Stimulated activated CD8-positive, alpha-beta memory T cell treated with anti-CD3 and anti-CD28 coated beads, Interleukin-12 subunit alpha, Interleukin-12 subunit beta, amount 100 ng/mL, for 24 hours (primary cell): Measurements from ENCODE around the gene EPS15.
"Not testable (repeated sequence)": the region's sequence is repeated elsewhere in the genome, so short reads cannot be mapped to it uniquely, and the experiment has no call there.

ENCODE experiments used
- DNase-seq: peaks from one replicate; pipeline ENCODE4 v3.0.0-alpha.2; 2020; ENCODE audit errors: extremely low read depth

EPS15 gene

GRCh38 chr1:51336711-51337110 is 182.4 kb downstream of the EPS15 start:
- no peak for DNase-seq

DNA sequence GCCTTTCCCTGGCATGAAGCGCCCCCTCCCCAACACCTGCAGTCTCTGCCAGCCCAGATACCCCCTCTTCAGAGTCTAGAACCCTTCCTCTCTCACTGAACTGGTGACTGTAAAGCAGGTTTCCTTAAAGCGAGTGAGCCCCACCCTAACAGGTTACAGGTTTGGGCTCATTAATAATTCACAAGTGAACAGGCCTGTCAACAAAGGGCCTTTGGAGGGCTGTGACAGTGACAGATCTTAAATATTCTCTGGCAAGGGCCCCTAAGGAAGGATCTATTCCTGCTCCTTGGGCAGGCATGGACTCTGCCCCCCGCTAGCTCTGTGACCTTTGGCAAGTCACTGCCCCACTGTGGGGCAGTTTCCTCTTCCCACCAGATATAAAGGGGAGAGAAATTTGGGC is 183.1 kb downstream of the EPS15 start:
- DNase-seq = no peak

GRCh38 chr1:51331206-51332100 is 187.6 kb downstream of the EPS15 start:
- no peak for DNase-seq

DNA sequence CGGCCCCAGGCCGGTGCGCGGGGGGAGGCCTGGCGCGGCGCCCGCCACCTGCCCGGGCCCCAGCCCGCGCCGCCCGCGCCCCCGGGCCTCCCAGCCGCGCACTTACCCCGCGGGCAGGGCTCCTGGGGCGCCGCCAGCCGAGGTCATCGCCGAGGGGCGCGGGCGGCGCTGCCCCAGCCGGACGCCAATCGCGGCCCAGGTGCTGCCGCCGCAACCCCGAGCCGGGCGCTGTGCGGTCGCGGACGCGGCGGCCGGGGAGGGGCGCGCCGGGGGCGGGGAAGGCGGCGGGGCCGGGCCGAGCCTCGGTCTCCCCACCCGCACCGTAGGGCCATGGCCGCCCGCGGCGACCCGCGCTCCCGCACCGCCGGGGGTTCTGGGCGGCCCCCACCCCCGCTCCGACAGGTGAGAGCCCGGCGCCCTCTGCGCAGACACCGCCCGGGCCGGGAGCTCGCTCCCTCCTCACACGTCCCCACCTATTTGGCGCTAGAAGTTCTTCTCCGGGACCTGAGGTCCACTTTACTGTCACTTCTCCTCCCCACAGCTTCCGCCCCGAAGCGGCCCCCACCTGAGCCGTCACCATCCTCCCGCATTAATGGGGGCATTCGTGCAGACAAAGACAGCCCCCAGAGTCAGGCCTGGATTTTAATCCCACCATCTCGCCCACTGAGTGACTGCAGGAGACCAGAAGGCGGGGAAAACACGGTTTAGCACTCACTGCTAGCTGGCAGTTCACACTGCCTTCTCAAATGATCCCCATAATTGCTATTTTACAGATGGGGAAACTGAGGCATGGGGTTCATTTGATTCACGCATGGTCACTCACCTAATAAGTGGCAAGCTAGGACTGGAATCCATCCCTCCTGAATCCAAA is 188.5 kb downstream of the EPS15 start, which contains the start of gene TTC39A:
Gene TTC39A, minus strand, starts transcription at position 232 of the 871 bp plus-strand sequence. Its CDS starts 85 bp downstream, at position 147.
- no peak for DNase-seq

- no peak for DNase-seq
Observed at GRCh38 chr1:51329443-51330325, 189.4 kb downstream of the EPS15 start.

DNA sequence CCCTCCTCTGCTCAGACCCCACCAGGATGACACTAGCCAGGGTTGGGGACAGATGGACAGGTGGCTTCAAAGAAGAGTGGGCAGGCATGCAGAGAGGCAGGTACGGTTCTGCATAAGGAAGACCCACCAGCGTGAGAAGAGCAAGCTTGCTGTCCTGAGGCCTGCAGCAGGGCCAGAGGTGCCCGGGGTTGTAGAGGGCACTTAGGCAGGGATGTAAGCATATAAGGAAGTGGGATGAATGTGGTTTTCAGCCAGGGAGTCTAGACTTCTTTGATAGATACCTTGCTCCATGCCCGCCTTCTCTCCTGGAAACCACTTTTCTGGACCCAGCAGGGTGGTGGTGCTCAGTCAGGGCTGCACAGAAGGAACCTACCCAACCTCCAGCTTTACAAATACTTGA is 190.1 kb downstream of the EPS15 start:
- no peak for DNase-seq

GRCh38 chr1:51328279-51328678 is 190.8 kb downstream of the EPS15 start:
- no peak for DNase-seq

DNA sequence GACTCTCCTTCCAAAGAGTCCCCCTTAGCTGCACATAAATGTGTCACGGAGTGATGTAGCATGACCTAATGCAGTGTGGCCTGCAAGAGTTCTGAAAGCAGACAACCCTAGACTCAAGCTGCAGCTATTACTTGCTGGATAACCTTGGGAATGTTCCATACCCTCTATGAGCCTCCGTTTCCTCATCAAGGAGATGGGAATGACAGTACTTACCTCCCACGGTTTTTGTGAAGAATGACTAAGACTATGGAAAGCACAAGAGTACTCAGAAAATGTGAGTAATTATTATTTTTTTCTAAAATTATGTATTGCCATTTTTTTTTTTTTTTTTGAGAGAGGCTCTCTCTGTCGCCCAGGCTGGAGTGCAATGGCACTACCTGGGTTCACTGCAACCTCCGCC is 191.7 kb downstream of the EPS15 start:
- no peak for DNase-seq

DNA sequence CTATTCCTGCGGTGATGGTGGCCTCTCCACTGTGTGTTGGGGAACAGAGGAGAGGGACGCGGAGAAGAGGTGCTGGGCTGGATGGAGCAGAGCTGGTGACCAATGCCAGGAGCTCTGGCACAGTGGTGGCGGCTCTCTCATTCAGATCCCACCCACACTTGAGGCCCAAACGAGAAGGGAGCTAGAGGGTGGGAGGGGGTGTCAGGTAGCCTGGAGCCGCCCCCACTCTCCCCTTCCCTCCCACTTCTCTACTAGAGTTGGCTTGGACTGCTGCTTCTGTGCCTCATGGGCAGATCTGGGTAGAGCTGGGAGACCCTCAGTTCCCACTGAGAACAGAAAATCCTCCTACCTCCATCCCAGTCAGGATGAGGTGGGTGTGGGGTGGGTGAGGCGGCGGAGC is 192.2 kb downstream of the EPS15 start:
- DNase-seq = no peak

DNA sequence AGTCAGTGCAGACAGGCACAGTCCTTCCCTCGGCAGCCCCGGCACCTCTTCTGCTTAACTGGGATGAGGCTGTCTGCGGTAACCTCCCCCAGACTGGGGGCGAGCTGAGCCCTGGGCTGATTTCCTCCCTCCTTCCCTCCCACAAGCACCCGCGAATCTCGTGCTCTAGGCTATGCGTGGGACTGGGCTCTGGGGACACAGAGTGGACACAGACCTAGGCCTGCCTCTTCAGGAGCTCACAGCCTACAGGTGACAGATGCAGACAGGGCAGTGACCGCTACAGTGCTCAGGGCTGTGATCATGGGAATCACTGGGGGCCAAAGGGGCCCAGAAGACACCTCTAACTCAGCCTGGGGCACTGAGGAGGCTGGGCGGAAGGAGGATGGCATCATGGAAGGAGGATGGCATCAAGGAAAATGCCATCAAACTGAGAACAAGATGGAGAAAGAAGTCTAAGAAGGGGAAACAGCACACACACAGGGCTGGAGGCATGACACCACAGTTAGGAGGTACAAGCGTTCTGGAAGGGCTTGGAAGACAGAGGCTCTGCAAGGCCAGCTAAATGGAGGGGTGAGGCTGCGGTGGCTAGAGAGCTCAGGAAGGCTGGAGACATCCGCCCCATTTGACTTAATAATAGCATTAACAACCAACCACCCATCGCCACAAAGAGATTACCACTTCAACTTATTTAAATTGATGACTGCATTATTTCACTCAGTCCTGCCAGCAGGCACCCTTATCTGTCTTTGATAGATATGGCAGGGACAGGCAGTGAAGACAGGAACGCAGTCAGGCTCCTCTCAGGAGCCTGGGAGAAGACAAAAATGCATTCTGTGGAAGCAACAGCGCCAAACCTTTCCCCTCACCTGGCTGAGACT is 192.9 kb downstream of the EPS15 start:
- no peak for DNase-seq

DNA sequence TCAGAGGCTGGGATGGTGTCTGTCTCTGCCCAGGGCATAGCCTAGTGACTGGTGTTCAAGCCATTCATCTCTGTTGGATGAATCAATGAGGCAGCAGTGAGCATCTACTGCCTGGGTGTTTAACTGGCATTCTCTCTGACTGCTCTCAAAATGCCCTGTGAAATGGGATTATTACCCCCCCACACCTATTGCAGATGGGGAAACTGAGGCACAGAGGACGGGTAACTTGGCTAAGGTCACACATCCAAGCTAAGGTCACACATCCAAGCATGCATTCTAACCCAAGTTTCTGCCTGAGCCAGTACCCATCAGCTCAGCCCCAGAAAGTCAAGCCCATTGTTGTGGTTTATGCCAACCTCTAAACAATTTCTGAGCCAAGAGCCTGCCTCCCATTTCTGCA is 193.7 kb downstream of the EPS15 start:
- DNase-seq = no peak

GRCh38 chr1:51325011-51325385 is 194.1 kb downstream of the EPS15 start:
- not testable (repeated sequence) for DNase-seq

DNA sequence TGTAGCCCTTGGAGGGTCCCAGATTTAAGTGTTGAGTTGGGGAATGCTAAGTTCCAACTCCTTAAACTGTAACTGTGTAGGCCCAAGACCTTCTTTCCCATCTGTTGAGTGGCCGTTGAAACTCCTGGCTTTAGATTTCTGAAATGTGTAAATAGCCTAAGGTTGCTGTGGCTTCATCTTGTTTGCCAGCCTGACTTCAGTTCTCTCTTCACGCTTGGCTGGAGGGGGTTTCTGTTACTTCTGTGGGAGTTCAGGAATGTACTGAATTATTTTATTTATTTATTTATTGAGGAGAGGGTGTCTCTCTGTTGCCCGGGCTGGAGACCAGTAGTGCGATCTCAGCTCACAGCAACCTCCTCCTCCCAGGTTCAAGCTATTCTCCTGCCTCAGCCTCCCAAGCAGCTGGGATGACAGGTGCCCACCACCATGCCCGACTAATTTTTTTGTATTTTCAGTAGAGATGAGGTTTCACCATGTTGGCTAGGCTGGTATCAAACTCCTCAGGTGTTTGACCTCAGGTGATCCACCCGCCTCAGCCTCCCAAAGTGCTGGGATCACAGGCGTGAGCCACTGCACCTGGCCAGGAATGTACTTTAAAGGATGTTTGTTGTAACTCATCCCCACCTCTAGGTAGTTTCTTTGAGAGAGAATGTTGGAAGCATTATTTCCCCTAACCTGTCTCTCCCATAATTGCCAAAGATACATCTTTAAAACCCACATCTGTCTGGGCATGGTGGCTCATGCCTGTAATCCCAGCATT is 194.6 kb downstream of the EPS15 start:
- no peak for DNase-seq

DNA sequence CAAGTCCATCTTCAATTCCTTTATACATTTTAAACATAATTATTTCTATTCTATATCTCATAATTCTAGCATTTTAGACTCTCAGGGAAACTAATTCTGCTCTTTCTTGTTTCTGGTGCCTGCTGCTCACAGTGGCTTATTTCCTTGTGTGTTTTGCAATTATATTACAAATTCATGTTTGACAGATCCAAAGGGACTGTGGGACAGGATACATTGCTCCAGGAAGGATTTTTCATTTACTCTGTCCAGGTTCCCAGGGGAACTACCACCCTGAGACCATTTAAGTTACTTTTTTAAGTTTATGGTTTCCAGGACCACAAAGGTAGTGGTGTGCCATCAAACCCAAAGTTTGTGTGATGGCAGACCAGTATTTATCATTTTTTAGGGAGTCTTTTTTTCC is 195.3 kb downstream of the EPS15 start:
- no peak for DNase-seq

DNA sequence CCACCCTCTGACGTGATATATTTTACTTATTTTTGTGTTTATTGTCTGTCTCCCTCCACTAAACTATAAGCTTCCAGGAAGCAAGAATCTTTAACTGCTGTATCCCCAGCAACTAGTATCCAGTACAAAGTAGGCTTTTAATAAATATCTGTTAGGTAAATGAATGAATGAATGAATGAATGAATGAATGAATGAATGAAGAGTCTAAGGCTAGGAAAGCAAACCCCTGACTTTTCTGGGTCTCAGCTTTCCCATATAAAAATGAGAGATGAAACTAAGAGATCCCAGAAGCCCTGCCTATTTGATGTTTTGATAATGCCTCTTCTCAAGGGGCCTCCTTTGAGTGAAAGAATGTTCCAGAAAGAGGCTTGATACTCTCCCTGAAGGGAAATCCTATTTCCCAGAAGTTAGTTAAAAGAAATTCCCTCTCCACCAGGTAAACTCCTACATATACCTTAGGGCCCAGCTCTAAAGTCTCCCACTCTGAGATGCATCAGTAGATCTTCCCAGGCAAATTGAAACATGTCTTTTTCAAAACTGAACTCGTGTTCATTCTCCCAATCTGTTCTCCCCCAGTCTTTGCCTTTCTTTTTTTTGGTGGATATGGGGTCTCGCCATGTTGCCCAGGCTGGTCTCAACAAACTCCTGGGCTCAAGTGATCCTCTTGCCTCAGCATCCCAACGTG is 196.5 kb downstream of the EPS15 start:
- DNase-seq = no peak

DNA sequence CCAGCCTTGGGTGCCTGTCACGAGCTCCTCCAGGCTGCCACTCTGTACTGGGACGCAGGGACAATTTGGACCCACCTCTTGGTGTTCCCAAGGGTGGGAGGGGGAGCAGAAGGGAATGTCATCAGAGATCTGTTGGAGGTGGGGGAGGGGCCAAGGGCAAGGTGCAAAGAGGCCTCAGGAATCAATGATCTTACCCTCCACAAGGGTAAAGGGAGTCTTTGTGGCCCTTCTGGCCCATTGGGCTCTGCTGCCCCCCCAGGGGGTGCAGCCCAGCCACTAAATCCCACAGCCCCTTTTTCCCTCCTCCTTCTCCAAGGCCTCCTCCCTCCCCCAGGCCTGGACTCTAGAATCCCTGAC is 197.2 kb downstream of the EPS15 start:
- no peak for DNase-seq

DNA sequence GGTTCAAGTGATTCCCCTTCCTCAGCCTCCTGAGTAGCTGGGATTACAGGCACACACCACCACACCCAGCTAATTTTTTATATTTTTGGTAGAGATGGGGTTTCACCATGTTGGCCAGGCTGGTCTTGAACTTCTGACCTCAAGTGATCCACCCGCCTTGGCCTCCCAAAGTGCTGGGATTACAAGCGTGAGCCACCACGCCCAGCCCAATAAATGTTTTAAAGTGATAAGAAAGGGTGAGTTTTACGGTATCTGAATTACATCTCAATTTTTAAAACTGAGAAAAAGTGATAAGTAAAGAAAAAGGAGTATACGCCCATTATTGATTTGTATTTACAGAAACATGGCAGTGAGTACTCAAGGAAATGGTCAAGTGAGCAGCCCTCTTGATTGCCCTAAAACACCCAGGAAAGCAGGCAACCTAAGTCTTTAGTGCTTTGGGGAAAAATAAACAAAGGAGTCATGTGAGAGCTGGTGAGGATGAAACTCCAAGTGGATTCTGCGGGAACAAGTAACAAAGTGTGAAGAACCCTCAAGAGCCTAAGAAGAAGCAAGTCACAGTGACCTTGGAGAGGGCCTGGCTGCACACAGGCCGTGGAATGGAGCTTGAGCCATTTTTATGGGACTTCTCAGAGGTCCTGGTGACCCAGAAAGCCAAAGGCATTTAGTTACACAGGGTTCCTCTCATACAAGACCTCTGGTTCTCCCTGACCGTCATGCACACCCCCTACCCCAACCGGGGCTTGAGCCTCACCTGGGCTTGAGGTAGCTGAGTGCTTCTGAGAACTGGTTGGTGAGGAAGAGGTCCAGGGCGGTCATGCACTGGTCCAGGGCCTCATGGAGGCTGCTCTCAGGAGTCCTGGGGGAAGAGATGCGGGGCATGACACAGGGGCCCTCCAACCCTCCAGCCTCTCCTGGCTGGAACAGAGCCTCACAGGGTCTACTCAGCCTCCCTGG is 197.8 kb downstream of the EPS15 start:
- no peak for DNase-seq

GRCh38 chr1:51317798-51318197 is 201.3 kb downstream of the EPS15 start:
- DNase-seq = no peak

GRCh38 chr1:51316846-51317120 is 202.3 kb downstream of the EPS15 start:
- no peak for DNase-seq
